Measurements from ENCODE around the gene BRD4. TPM values are rescaled to one million over a fixed set of nuclear protein-coding genes. Genes with fewer than 3 reads are reported as not detected.

BRD4 gene
- total RNA-seq, 1 donor from 2014 or later: 143 TPM

- no peaks in the 10 kb centered on the region for H3K27me3 Mint-ChIP-seq (ENCODE audit: unreplicated experiment)
- H3K4me3 Mint-ChIP-seq (ENCODE audit: unreplicated experiment): no peak overlapping the region
- no peak for DNase-seq (ENCODE audit: extremely low spot score, unreplicated experiment)
- no peak overlapping the region for H3K27ac Mint-ChIP-seq (ENCODE audit: unreplicated experiment)
- H3K9me3 Mint-ChIP-seq (ENCODE audit: unreplicated experiment): no peaks in the 10 kb centered on the region
- no peak for TF ChIP-seq CTCF (IDR thresholded peaks at IDR 0.05)
- peaks cover 38% of the 10 kb centered on the region for H3K36me3 Mint-ChIP-seq (ENCODE audit: unreplicated experiment)
- no peaks in the 10 kb centered on the region for H3K4me1 Mint-ChIP-seq (ENCODE audit: unreplicated experiment)
Observed at GRCh38 chr19:15188851-15189250, 143.5 kb downstream of the BRD4 start.

- TF ChIP-seq CTCF (IDR thresholded peaks at IDR 0.05): no peak
- H3K27me3 Mint-ChIP-seq (ENCODE audit: unreplicated experiment): no peaks in the 10 kb centered on the region
- H3K9me3 Mint-ChIP-seq (ENCODE audit: unreplicated experiment): no peaks in the 10 kb centered on the region
- no peak for DNase-seq (ENCODE audit: extremely low spot score, unreplicated experiment)
- no peak overlapping the region for H3K27ac Mint-ChIP-seq (ENCODE audit: unreplicated experiment)
- peaks cover 39% of the 10 kb centered on the region for H3K36me3 Mint-ChIP-seq (ENCODE audit: unreplicated experiment)
- no peaks in the 10 kb centered on the region for H3K4me1 Mint-ChIP-seq (ENCODE audit: unreplicated experiment)
- H3K4me3 Mint-ChIP-seq (ENCODE audit: unreplicated experiment): no peak overlapping the region
Observed at GRCh38 chr19:15187026-15188007, 145.0 kb downstream of the BRD4 start.

Other genes with a start within 250 kb of the BRD4 start
- 64.4 and 74.6 TPM in 2 replicates for gene SYDE1, start 225.1 kb downstream of the BRD4 start, total RNA-seq
- gene NOTCH3, start 131.5 kb downstream of the BRD4 start, total RNA-seq: 178 and 200 TPM in 2 replicates
- gene EPHX3, start 100.1 kb downstream of the BRD4 start, total RNA-seq: not detected in 2 replicates
- 34.2 and 36.9 TPM in 2 replicates for gene AKAP8, start 47.2 kb upstream of the BRD4 start, total RNA-seq
- 96.2 and 104 TPM in 2 replicates for gene AKAP8L, start 86.4 kb upstream of the BRD4 start, total RNA-seq
- 52.4 and 55.0 TPM in 2 replicates for gene WIZ, start 117.4 kb upstream of the BRD4 start, total RNA-seq
- gene RASAL3, start 132.0 kb upstream of the BRD4 start, total RNA-seq: not detected in 2 replicates
- not detected in 2 replicates for gene PGLYRP2, start 147.0 kb upstream of the BRD4 start, total RNA-seq
- not detected in 2 replicates for gene CYP4F22, start 176.0 kb upstream of the BRD4 start, total RNA-seq

All from osteocyte (in vitro differentiated cells).